Heart left ventricle (tissue), 13 donors: ENCODE measurements around the gene TSPAN14.

Source experiments
- POLR2A ChIP-seq, 2 donors: fragments of 450-650 bp; IDR thresholded peaks; one replicate each; pipeline ENCODE4 v1.6.1; 2017; ENCODE audit warnings: antibody characterized with exemption in 2 of 2, mild to moderate bottlenecking in 2 of 2, moderate library complexity in 2 of 2
- TF ChIP-seq, protein P1 (sequence below), 12 donors: fragments of 200-600 bp; sonication (generic) in 4 of 12; IDR thresholded peaks; one replicate each; pipeline versions ENCODE4 v1.5.0 to v1.8.0; 2018 to 2022; ENCODE audit warnings: antibody characterized with exemption in 12 of 12, mild to moderate bottlenecking in 5 of 12
- donor health status: ischemic (EF 13 %, LVEDD 7.1; RV severe dilation, severe dysfunction).
- donor health status: DM: no; HTN: yes; CAD: no.
- donor health status: DM: no; HTN: no; CAD: no.
- donor health status: ischemic (EF 25% LVEDD 6.9; RV normal size, moderate dysfunction).
- donor health status: ischemic (EF 25% LVEDD 5.7; RV mildly dilated, moderate dysfunction).
- donor health status: ischemic (EF 35%, LVEDD 5.7; RV mildly dilated, moderate dysfunction).
- donor health status: nonischemic (EF 11% LVEDD 7.7; RV severe dilation, severe dysfunction).
- donor health status: DM: yes; HTN: yes; CAD: no.
- donor health status: PGD.
- donor health status: ischemic (EF 29% LVEDD 5.4; RV normal size, mild dysfunction).
- donor health status: nonischemic (EF 23%, LVEDD 6.1; RV moderate dilation, normal function).

DNA sequence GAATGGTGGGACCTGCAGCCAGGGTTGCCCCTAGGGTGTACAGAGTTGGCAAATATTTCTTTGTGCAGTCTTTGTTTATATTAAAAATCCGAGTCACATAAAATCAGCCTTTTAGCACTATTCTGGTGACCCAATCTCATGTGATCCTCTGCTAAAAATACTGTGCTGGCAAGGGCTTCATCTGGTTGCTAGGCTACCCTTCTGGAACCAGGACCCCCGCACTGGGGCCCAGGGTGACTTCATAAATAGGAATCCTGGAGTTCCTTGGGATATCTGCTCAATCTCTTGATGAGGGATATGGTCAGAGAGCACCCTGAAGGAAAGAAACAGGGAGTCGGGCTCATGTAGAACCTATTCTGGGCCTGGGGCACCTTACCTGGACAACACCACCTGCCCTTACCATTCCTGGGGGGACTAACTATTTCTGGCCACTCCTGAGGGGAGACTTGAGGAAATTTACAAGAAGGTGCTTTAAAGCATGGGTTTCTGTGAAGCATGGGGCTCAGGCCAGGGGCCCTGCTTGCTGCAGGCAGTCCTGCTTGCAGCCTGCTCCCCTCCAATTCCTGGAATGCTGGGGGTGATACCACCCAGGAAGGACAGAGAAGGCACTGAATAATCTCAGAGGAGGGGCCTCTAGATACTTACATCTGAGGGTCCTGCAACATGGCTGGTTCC, 128.3 kb downstream of the TSPAN14 start:
- TF ChIP-seq, protein P1, sequence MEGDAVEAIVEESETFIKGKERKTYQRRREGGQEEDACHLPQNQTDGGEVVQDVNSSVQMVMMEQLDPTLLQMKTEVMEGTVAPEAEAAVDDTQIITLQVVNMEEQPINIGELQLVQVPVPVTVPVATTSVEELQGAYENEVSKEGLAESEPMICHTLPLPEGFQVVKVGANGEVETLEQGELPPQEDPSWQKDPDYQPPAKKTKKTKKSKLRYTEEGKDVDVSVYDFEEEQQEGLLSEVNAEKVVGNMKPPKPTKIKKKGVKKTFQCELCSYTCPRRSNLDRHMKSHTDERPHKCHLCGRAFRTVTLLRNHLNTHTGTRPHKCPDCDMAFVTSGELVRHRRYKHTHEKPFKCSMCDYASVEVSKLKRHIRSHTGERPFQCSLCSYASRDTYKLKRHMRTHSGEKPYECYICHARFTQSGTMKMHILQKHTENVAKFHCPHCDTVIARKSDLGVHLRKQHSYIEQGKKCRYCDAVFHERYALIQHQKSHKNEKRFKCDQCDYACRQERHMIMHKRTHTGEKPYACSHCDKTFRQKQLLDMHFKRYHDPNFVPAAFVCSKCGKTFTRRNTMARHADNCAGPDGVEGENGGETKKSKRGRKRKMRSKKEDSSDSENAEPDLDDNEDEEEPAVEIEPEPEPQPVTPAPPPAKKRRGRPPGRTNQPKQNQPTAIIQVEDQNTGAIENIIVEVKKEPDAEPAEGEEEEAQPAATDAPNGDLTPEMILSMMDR (IDR thresholded peaks at IDR 0.05), result no peak
- TF ChIP-seq POLR2A (IDR thresholded peaks at IDR 0.05), result no peak
